IPS-NIHi7 (cell line): ENCODE results near the gene GREB1.

Experiments used
- DNase-seq: peaks from one replicate; pipeline ENCODE4 v3.0.0; 2012; ENCODE audit warnings: mixed read lengths; ENCODE audit errors: extremely low spot score

GREB1 gene

DNA sequence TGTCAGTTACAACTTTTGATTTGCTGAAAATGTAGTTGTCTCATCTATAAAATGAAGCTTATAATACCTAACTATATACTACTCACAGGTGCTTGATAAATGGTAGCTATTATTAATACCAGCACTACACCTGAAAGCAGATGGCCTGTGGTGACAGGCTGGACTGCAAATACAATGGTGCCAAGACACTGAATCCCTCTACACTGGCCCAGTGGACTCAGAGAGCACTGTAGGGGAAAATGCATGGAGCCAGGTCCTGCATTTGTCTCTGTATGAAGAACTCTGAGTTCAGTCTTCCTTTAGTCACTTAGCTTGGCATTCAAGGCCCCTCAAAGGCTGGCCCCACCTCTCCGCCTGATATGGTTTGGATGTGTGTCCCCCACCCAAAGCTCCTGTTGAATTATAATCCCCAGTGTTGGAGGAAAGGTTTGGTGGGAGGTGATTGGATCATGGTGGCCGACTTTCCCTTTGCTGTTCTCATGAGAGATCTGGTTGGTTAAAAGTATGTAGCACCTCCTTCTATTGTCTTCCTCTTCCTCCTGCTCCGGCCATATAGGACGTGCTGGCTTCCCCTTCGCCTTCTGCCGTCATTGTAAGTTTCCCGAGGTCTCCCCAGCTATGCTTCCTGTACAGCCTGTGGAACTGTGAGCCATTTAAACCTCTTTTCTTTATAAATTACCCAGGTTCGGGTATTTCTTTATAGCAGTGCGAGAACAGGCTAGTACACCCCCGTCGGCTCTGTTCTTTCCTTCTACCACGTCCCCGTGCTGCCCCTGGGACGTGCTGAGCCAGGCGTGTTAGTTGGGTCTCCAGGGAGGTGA, 147.3 kb downstream of the GREB1 start:
- no peak for DNase-seq

- peak; percentile 94 for DNase-seq
Observed at GRCh38 chr2:11681722-11682589, 148.1 kb downstream of the GREB1 start.

GRCh38 chr2:11682590-11682915, 148.7 kb downstream of the GREB1 start:
- DNase-seq = no peak

GRCh38 chr2:11683476-11683875, 149.6 kb downstream of the GREB1 start:
- peak; percentile 35 for DNase-seq

GRCh38 chr2:11683966-11684365, 150.1 kb downstream of the GREB1 start:
- no peak for DNase-seq

GRCh38 chr2:11684894-11685460, 151.1 kb downstream of the GREB1 start:
- DNase-seq = no peak

GRCh38 chr2:11685906-11686470, 152.1 kb downstream of the GREB1 start:
- DNase-seq = no peak

DNA sequence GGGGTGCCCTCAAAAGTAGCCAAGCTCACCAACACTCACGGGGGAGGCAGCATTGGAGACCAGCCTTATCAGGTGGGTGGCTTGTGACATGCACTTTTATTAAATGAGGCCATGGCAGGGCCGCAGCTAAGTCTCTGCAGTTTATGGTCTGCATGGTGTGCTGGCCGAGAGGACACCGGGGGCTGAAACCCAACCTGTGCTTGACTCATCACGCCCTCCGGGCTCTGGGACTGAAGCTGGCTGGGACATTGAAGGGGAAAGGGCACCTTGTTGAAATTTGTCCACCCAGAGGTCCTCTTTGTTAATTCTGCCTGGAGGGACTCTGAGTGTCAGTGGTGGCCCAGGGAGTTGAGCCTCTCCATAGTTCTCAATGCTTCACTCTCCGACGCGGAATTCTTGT, 153.9 kb downstream of the GREB1 start:
- DNase-seq = no peak

DNA sequence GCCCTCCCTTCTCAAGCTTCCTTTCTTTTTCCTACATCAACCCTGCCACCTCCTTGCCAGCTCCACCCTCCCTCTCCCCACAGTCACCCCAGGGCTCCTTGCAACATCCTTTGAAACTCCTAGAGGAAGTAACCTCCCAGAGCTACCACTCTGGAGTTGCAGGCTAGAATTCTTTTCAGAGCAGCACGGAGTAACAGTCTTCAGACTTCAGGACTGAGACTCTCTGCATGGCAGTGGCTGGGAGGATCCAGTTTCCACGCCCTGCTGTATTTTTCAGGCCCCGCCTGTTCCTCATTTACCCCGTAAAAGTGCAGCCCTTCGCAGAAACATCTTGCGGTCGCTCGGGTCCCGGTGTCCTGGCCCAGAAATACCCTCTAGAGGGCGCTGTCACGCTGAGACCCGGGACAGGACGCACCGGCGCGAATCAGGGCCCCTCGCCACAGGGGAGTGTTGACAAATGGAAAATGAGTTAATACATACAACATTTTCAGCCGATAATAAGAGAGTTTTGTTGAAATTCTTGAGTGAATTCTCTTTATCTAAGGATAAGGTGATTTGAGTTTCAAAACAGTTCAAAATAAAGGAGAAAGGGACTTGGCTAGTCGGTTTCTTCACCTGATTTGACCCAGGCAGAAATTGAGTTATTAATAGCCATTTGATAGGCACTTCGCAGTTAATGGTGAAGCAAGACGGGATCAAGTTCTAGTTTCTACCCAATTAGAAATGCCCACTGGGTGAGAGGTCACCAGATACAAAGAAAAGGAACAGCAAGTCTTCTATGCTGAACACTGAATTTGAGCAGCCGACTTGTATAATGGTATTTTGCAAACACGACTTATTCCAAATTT, 154.6 kb downstream of the GREB1 start:
- DNase-seq = peak; percentile 94

- DNase-seq = no peak
Observed at GRCh38 chr2:11691076-11691660, 157.3 kb downstream of the GREB1 start.
